Trophoblast cell (in vitro differentiated cells and primary cell): ENCODE results near the gene ATP1B2.

Experiments used
- DNase-seq, 2 donors: peaks; one replicate each; pipeline ENCODE4 v3.0.0-alpha.2; 2016
- H2AFZ ChIP-seq: 2 replicates; pipeline ENCODE4 v1.6.1; 2013; ENCODE audit warnings: low read length, moderate library complexity, mild to moderate bottlenecking; ENCODE audit not compliant: insufficient read depth, poor library complexity
- H2AK5ac ChIP-seq: 2 replicates; pipeline ENCODE4 v1.6.1; 2013; ENCODE audit warnings: mild to moderate bottlenecking, low read length
- H2BK120ac ChIP-seq: 2 replicates; pipeline ENCODE4 v1.6.1; 2013; ENCODE audit warnings: low read length, mild to moderate bottlenecking, moderate library complexity; ENCODE audit not compliant: insufficient read depth, poor library complexity
- H2BK12ac ChIP-seq: 2 replicates; pipeline ENCODE4 v1.6.1; 2013; ENCODE audit warnings: mild to moderate bottlenecking, low read length, moderate library complexity
- H2BK5ac ChIP-seq: 2 replicates; pipeline ENCODE4 v1.6.1; 2013; ENCODE audit warnings: low read length, low read depth, moderate library complexity, mild to moderate bottlenecking; ENCODE audit not compliant: poor library complexity
- H3K14ac ChIP-seq: 2 replicates; pipeline ENCODE4 v1.6.1; 2013; ENCODE audit warnings: mild to moderate bottlenecking, low read length
- H3K18ac ChIP-seq: 2 replicates; pipeline ENCODE4 v1.6.1; 2013; ENCODE audit warnings: mild to moderate bottlenecking, low read length
- H3K23ac ChIP-seq: 2 replicates; pipeline ENCODE4 v1.6.1; 2013; ENCODE audit warnings: low read length
- H3K27ac ChIP-seq: 2 replicates; pipeline ENCODE4 v1.5.1; 2013; ENCODE audit warnings: low read depth, mild to moderate bottlenecking, inconsistent platforms, low read length, moderate library complexity
- H3K27me3 ChIP-seq: 2 replicates; pipeline ENCODE4 v1.6.1; 2013; ENCODE audit warnings: inconsistent platforms, mild to moderate bottlenecking, low read length, moderate library complexity; ENCODE audit not compliant: insufficient read depth
- H3K36me3 ChIP-seq, 2 experiments: 1 replicate in 1 of 2; 2 replicates in 1 of 2; pipeline ENCODE4 v1.6.1; 2013; ENCODE audit warnings: low read length in 2 of 2, mild to moderate bottlenecking in 2 of 2, moderate library complexity in 1 of 2; ENCODE audit not compliant: insufficient read depth in 2 of 2, control insufficient read depth in 1 of 2
- H3K4ac ChIP-seq: 2 replicates; pipeline ENCODE4 v1.6.1; 2013; ENCODE audit warnings: low read depth, mild to moderate bottlenecking, low read length, moderate library complexity
- H3K4me1 ChIP-seq, 2 experiments: 1 replicate in 1 of 2; 2 replicates in 1 of 2; pipeline ENCODE4 v1.6.1; 2013; ENCODE audit warnings: low read length in 2 of 2, mild to moderate bottlenecking in 2 of 2, moderate library complexity in 1 of 2; ENCODE audit not compliant: insufficient read depth in 2 of 2, control insufficient read depth in 1 of 2
- H3K4me2 ChIP-seq: 2 replicates; pipeline ENCODE4 v1.6.1; 2013; ENCODE audit warnings: inconsistent platforms, mild to moderate bottlenecking, low read length, moderate library complexity
- H3K4me3 ChIP-seq: 2 replicates; pipeline ENCODE4 v1.5.1; 2013; ENCODE audit warnings: mild to moderate bottlenecking, low read depth, low read length, inconsistent platforms
- H3K79me1 ChIP-seq: one replicate; pipeline ENCODE4 v1.6.1; 2013; ENCODE audit warnings: low read length
- H3K79me2 ChIP-seq: 2 replicates; pipeline ENCODE4 v1.6.1; 2013; ENCODE audit warnings: low read length, mild to moderate bottlenecking; ENCODE audit not compliant: control insufficient read depth, insufficient read depth, poor library complexity
- H3K9ac ChIP-seq: 2 replicates; pipeline ENCODE4 v1.6.1; 2013; ENCODE audit warnings: mild to moderate bottlenecking, low read length
- H3K9me3 ChIP-seq: 2 replicates; pipeline ENCODE4 v1.6.1; 2013; ENCODE audit warnings: low read depth, mild to moderate bottlenecking, control low read depth, inconsistent platforms, low read length; ENCODE audit not compliant: insufficient read depth
- H4K12ac ChIP-seq: 2 replicates; pipeline ENCODE4 v1.6.1; 2013; ENCODE audit warnings: low read depth, mild to moderate bottlenecking, low read length, moderate library complexity
- H4K8ac ChIP-seq: 2 replicates; pipeline ENCODE4 v1.6.1; 2013; ENCODE audit warnings: low read depth, mild to moderate bottlenecking, low read length, moderate library complexity
- H4K91ac ChIP-seq: one replicate; pipeline ENCODE4 v1.6.1; 2013; ENCODE audit warnings: low read depth, mild to moderate bottlenecking, low read length, moderate library complexity
- WGBS: extraction: QIAGEN DNeasy Blood & Tissue Kit; methylation state at CpG from one replicate; pipeline ENCODE4 v1.1.7; 2013; ENCODE audit warnings: missing lambda C conversion rate; ENCODE audit not compliant: insufficient read length, insufficient coverage; ENCODE audit errors: extremely low coverage; 5-methylcytosine and 5-hydroxymethylcytosine counted together

Gene ATP1B2

GRCh38 chr17:7626307-7626706 is 24.4 kb upstream of the ATP1B2 start:
- peaks cover 2% of the 10 kb centered on the region for H3K79me1 ChIP-seq
- no peak overlapping the region for H3K9ac ChIP-seq
- no peak overlapping the region for H4K91ac ChIP-seq
- DNase-seq = no peak
- no peak overlapping the region for H3K4me2 ChIP-seq
- H4K12ac ChIP-seq = no peak overlapping the region
- H2BK12ac ChIP-seq = no peak overlapping the region
- H3K4me1 ChIP-seq = peaks cover 5% of the 10 kb centered on the region in 2 experiments
- H2AK5ac ChIP-seq = no peak overlapping the region
- no peak overlapping the region for H2BK5ac ChIP-seq
- H3K79me2 ChIP-seq = peaks cover 2% of the 10 kb centered on the region
- H3K27ac ChIP-seq = no peak overlapping the region
- no peak overlapping the region for H4K8ac ChIP-seq
- no peaks in the 10 kb centered on the region for H3K27me3 ChIP-seq
- peaks cover 0 to 2% of the 10 kb centered on the region in 2 experiments for H3K36me3 ChIP-seq
- H3K9me3 ChIP-seq = peaks cover 1% of the 10 kb centered on the region
- no peak overlapping the region for H3K4ac ChIP-seq
- no peak overlapping the region for H3K23ac ChIP-seq
- no peak overlapping the region for H3K4me3 ChIP-seq
- H3K14ac ChIP-seq = no peak overlapping the region
- no peak overlapping the region for H2BK120ac ChIP-seq
- no peak overlapping the region for H3K18ac ChIP-seq
- H2AFZ ChIP-seq = no peak overlapping the region
- no CpG with 5 or more reads among the region's 7 CpGs for WGBS

GRCh38 chr17:7626956-7627249 is 23.8 kb upstream of the ATP1B2 start:
- H3K4me3 ChIP-seq = peak overlapping the region; percentile 75
- H3K79me2 ChIP-seq = peaks cover 2% of the 10 kb centered on the region
- peak overlapping the region; percentile 66 for H3K9ac ChIP-seq
- H3K27me3 ChIP-seq = no peaks in the 10 kb centered on the region
- peaks cover 5% of the 10 kb centered on the region in 2 experiments for H3K4me1 ChIP-seq
- no peak overlapping the region for H3K27ac ChIP-seq
- H2BK120ac ChIP-seq = no peak overlapping the region
- no peak overlapping the region for H3K4ac ChIP-seq
- H2BK12ac ChIP-seq = no peak overlapping the region
- H3K14ac ChIP-seq = no peak overlapping the region
- H3K79me1 ChIP-seq = peaks cover 2% of the 10 kb centered on the region
- H3K18ac ChIP-seq = peak overlapping the region; percentile 46
- H3K9me3 ChIP-seq = peaks cover 1% of the 10 kb centered on the region
- H2AK5ac ChIP-seq = no peak overlapping the region
- no peak overlapping the region for H2AFZ ChIP-seq
- H3K36me3 ChIP-seq = peaks cover 0 to 2% of the 10 kb centered on the region in 2 experiments
- peak overlapping the region; percentile 27 for H4K12ac ChIP-seq
- no peak overlapping the region for H4K91ac ChIP-seq
- no peak overlapping the region for H4K8ac ChIP-seq
- peak overlapping the region; percentile 82 for H3K4me2 ChIP-seq
- peak in 1 of 2 donors; percentile 13 for DNase-seq
- no peak overlapping the region for H3K23ac ChIP-seq
- no peak overlapping the region for H2BK5ac ChIP-seq
- no CpG with 5 or more reads among the region's 6 CpGs for WGBS

DNA sequence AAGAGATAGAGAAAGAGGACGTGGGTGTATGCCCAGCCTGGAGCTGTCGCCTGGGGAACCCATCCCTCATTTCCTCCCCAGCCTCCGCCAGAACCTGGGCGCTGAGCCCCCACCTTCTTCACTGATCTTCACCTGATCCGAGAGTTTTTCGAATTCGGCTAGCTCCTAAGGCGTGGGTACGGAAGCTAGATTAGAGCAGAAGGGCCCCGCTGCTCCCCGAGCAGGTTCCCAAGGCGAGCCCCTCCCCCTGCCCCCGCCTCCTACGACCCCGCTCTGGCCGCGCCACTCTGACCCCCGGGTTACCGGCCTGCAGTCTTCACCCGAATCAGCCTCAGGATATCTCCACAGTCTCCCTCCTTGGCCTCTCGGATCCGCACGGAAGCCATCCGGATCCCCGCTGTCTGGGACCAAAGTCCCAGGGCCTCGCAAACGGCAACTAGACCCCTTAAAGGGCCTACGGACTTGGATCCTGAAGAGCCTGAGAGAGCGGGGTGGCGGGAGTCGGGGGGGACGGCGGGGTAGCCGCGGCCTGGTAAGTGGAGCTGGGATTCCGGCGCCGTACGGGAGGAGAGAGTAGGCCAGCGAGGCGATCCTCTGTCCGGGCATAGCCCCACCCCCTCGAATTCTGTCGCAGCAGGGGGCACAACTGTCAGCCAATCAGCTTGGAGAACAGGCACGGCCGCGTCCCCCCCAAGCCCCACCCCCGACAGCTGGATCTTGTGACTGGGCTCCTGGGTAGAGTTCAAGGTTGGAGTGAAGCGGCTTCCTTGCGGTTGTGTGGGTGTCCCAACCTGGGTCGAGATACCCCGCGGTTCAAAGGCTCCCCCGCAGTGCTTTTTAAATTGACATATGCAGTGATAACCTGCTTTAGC is 23.2 kb upstream of the ATP1B2 start, which contains the start of gene SAT2:
Gene SAT2 (minus strand): TSS at position 572 of the 872 bp plus-strand sequence. CDS start 186 bp downstream, at position 386.
- peak; percentile 85 to 89 for DNase-seq
- H3K27me3 ChIP-seq = no peaks in the 10 kb centered on the region
- peak within 1 kb of the TSS; percentile 86 for H4K8ac ChIP-seq
- no CpG with 5 or more reads among the region's 54 CpGs for WGBS
- H3K27ac ChIP-seq = peak within 1 kb of the TSS; percentile 66
- peak within 1 kb of the TSS; percentile 81 for H4K91ac ChIP-seq
- peak within 1 kb of the TSS; percentile 82 for H3K4me2 ChIP-seq
- peak within 1 kb of the TSS; percentile 74 for H2BK5ac ChIP-seq
- peak within 1 kb of the TSS; percentile 97 for H2AFZ ChIP-seq
- peak within 1 kb of the TSS; percentile 85 for H3K14ac ChIP-seq
- peak within 1 kb of the TSS; percentile 75 for H3K4me3 ChIP-seq
- peak within 1 kb of the TSS; percentile 82 for H4K12ac ChIP-seq
- H2BK120ac ChIP-seq = peak within 1 kb of the TSS; percentile 93
- peaks cover 5% of the 10 kb centered on the region in 2 experiments for H3K4me1 ChIP-seq
- H2AK5ac ChIP-seq = no peak within 1 kb of the TSS
- peak within 1 kb of the TSS; percentile 37 for H3K4ac ChIP-seq
- peak within 1 kb of the TSS; percentile 85 for H3K9ac ChIP-seq
- H3K9me3 ChIP-seq = peaks cover 1% of the 10 kb centered on the region
- H3K79me2 ChIP-seq = peaks cover 2% of the 10 kb centered on the region
- no peak within 1 kb of the TSS for H3K23ac ChIP-seq
- peaks cover 2% of the 10 kb centered on the region for H3K79me1 ChIP-seq
- peak within 1 kb of the TSS; percentile 81 for H3K18ac ChIP-seq
- peak within 1 kb of the TSS; percentile 16 for H2BK12ac ChIP-seq
- H3K36me3 ChIP-seq = peaks cover 0 to 2% of the 10 kb centered on the region in 2 experiments

DNA sequence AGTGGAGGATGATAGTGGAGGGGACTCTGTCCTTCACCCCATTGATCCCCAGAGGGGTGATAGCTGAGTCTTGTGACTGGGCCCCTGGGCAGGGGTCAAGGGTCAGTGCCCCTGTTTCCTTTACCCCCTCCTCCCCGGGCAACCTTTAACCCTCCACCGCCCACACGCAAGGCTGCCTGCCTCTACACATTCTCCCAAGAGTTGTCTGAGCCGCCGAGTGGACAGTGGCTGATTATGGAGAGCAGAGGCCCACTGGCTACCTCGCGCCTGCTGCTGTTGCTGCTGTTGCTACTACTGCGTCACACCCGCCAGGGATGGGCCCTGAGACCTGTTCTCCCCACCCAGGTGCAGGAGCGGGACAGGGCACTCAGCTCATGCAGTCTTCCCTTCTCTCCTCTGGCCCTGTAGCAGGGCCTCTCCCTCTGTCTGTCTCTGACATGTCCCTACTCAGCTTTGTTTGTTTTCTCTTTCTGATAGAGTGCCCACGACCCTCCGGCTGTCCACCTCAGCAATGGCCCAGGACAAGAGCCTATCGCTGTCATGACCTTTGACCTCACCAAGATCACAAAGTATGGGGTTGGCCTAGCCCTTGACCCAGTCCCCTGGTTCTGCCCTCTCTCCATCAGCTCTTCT is 20.7 kb upstream of the ATP1B2 start, which contains the start of gene SHBG:
Gene SHBG (plus strand): TSS at position 197 of the 633 bp plus-strand sequence. CDS start 38 bp downstream, at position 235.
- H3K79me2 ChIP-seq = peaks cover 2% of the 10 kb centered on the region
- H3K4me3 ChIP-seq = no peak within 1 kb of the TSS
- no peak within 1 kb of the TSS for H2AK5ac ChIP-seq
- no peak within 1 kb of the TSS for H2BK120ac ChIP-seq
- no peaks in the 10 kb centered on the region for H3K27me3 ChIP-seq
- H4K91ac ChIP-seq = no peak within 1 kb of the TSS
- peaks cover 5% of the 10 kb centered on the region in 2 experiments for H3K4me1 ChIP-seq
- H3K23ac ChIP-seq = no peak within 1 kb of the TSS
- H3K4ac ChIP-seq = no peak within 1 kb of the TSS
- H2AFZ ChIP-seq = no peak within 1 kb of the TSS
- DNase-seq = no peak
- no peak within 1 kb of the TSS for H3K4me2 ChIP-seq
- peaks cover 1% of the 10 kb centered on the region for H3K9me3 ChIP-seq
- H4K8ac ChIP-seq = no peak within 1 kb of the TSS
- no peak within 1 kb of the TSS for H3K27ac ChIP-seq
- no peak within 1 kb of the TSS for H2BK5ac ChIP-seq
- peaks cover 0 to 2% of the 10 kb centered on the region in 2 experiments for H3K36me3 ChIP-seq
- no peak within 1 kb of the TSS for H3K18ac ChIP-seq
- WGBS = no CpG with 5 or more reads among the region's 13 CpGs
- no peak within 1 kb of the TSS for H3K14ac ChIP-seq
- H2BK12ac ChIP-seq = no peak within 1 kb of the TSS
- peaks cover 2% of the 10 kb centered on the region for H3K79me1 ChIP-seq
- H4K12ac ChIP-seq = no peak within 1 kb of the TSS
- H3K9ac ChIP-seq = no peak within 1 kb of the TSS
